ENCODE measurements around the gene ISY1.

- TF ChIP-seq CTCF (optimal IDR thresholded peaks at IDR 0.05 in 1 of 3, IDR thresholded peaks at IDR 0.05 in 1 of 3, conservative IDR thresholded peaks at IDR 0.05 in 1 of 3; ENCODE audit: extremely low read depth in 1 of 3, insufficient read depth in 2 of 3, low read length in 3 of 3): no peak
- no peak for TF ChIP-seq EZH2 (IDR thresholded peaks at IDR 0.05; ENCODE audit: low read length)
These were observed 5.9 kb upstream of the ISY1 start for GRCh38 chr3:129166579-129167332.

Measured in keratinocyte (primary cell).